Parathyroid adenoma (tissue), 2 donors: Measurements from ENCODE around the gene LGR4.

Experiments used
- H2AFZ ChIP-seq: fragments of 300-600 bp; sonication (generic); one replicate; pipeline ENCODE4 v1.7.0; 2017; ENCODE audit warnings: antibody characterized with exemption, mild to moderate bottlenecking
- H3K27ac ChIP-seq: fragments of 300-600 bp; sonication (generic); one replicate; pipeline ENCODE4 v1.7.0; 2017
- H3K27me3 ChIP-seq: fragments of 300-600 bp; sonication (generic); one replicate; pipeline ENCODE4 v1.7.0; 2017; ENCODE audit warnings: low read length; ENCODE audit not compliant: control insufficient read depth, insufficient read depth
- H3K36me3 ChIP-seq: fragments of 300-600 bp; sonication (generic); one replicate; pipeline ENCODE4 v1.7.0; 2017; ENCODE audit warnings: low read length; ENCODE audit not compliant: control insufficient read depth, insufficient read depth
- H3K4me1 ChIP-seq: fragments of 300-600 bp; sonication (generic); one replicate; pipeline ENCODE4 v1.7.0; 2017; ENCODE audit warnings: control low read depth
- H3K4me2 ChIP-seq: fragments of 300-600 bp; sonication (generic); one replicate; pipeline ENCODE4 v1.7.0; 2017; ENCODE audit warnings: low read length
- H3K4me3 ChIP-seq: fragments of 300-600 bp; sonication (generic); one replicate; pipeline ENCODE4 v1.7.0; 2017; ENCODE audit warnings: low read depth, low read length
- H3K79me2 ChIP-seq: fragments of 300-600 bp; sonication (generic); one replicate; pipeline ENCODE4 v1.7.0; 2017; ENCODE audit warnings: control low read depth
- H3K9ac ChIP-seq: fragments of 300-600 bp; sonication (generic); one replicate; pipeline ENCODE4 v1.7.0; 2017; ENCODE audit warnings: mild to moderate bottlenecking
- H3K9me3 ChIP-seq: fragments of 300-600 bp; sonication (generic); one replicate; pipeline ENCODE4 v1.7.0; 2017; ENCODE audit warnings: low read length; ENCODE audit not compliant: control insufficient read depth
- CTCF ChIP-seq: fragments of 300-600 bp; sonication (generic); IDR thresholded peaks from one replicate; pipeline ENCODE4 v1.7.0; 2017; ENCODE audit warnings: antibody characterized with exemption, mild to moderate bottlenecking
- donor health status: primary hyperparathyroidism.

The LGR4 gene

GRCh38 chr11:27387362-27387761 is 85.2 kb downstream of the LGR4 start:
- TF ChIP-seq CTCF: no peak
- Histone ChIP-seq H3K27me3 (no peaks in the 10 kb centered on the region), H3K9me3 (no peaks in the 10 kb centered on the region), H3K4me1 (no peaks in the 10 kb centered on the region), H3K27ac (no peak overlapping the region), H3K4me3 (no peak overlapping the region), H3K36me3 (no peaks in the 10 kb centered on the region), H3K9ac (no peak overlapping the region), H2AFZ (no peak overlapping the region), H3K79me2 (no peaks in the 10 kb centered on the region), H3K4me2 (no peak overlapping the region)

- H3K9me3 ChIP-seq: no peaks in the 10 kb centered on the region
- no peak overlapping the region for H2AFZ ChIP-seq
- no peak overlapping the region for H3K27ac ChIP-seq
- no peak overlapping the region for H3K9ac ChIP-seq
- no peak for TF ChIP-seq CTCF
- no peak overlapping the region for H3K4me3 ChIP-seq
- H3K36me3 ChIP-seq: no peaks in the 10 kb centered on the region
- H3K79me2 ChIP-seq: no peaks in the 10 kb centered on the region
- no peaks in the 10 kb centered on the region for H3K27me3 ChIP-seq
- H3K4me2 ChIP-seq: no peak overlapping the region
- no peaks in the 10 kb centered on the region for H3K4me1 ChIP-seq
These were observed 86.3 kb downstream of the LGR4 start for GRCh38 chr11:27386181-27386845.

GRCh38 chr11:27385245-27385644 is 87.3 kb downstream of the LGR4 start:
- H3K27me3 ChIP-seq: no peaks in the 10 kb centered on the region
- TF ChIP-seq CTCF: no peak
- H3K9ac ChIP-seq: no peak overlapping the region
- H3K27ac ChIP-seq: no peak overlapping the region
- no peak overlapping the region for H3K4me3 ChIP-seq
- no peaks in the 10 kb centered on the region for H3K36me3 ChIP-seq
- H2AFZ ChIP-seq: no peak overlapping the region
- no peaks in the 10 kb centered on the region for H3K9me3 ChIP-seq
- no peak overlapping the region for H3K4me2 ChIP-seq
- no peaks in the 10 kb centered on the region for H3K79me2 ChIP-seq
- H3K4me1 ChIP-seq: no peaks in the 10 kb centered on the region

- Histone ChIP-seq H3K4me3 (no peak overlapping the region), H3K9me3 (no peaks in the 10 kb centered on the region), H3K4me2 (no peak overlapping the region), H3K9ac (no peak overlapping the region), H3K27me3 (no peaks in the 10 kb centered on the region), H2AFZ (no peak overlapping the region), H3K4me1 (no peaks in the 10 kb centered on the region), H3K79me2 (no peaks in the 10 kb centered on the region), H3K36me3 (no peaks in the 10 kb centered on the region), H3K27ac (no peak overlapping the region)
- no peak for TF ChIP-seq CTCF
These were observed 88.4 kb downstream of the LGR4 start for GRCh38 chr11:27384227-27384626.

- Histone ChIP-seq H2AFZ (no peak overlapping the region), H3K9me3 (no peaks in the 10 kb centered on the region), H3K27me3 (no peaks in the 10 kb centered on the region), H3K27ac (no peak overlapping the region), H3K36me3 (no peaks in the 10 kb centered on the region), H3K4me1 (no peaks in the 10 kb centered on the region), H3K4me2 (no peak overlapping the region), H3K79me2 (no peaks in the 10 kb centered on the region), H3K4me3 (no peak overlapping the region), H3K9ac (no peak overlapping the region)
- TF ChIP-seq CTCF: no peak
These were observed 88.9 kb downstream of the LGR4 start for GRCh38 chr11:27383645-27384044.
